Stimulated activated CD8-positive, alpha-beta memory T cell treated with anti-CD3 and anti-CD28 coated beads, Interleukin-2, amount 100 ng/mL, for 48 hours (primary cell): ENCODE results near the gene SPAG16.

Experiments
- DNase-seq, 2 donors: peaks; one replicate each; pipeline ENCODE4 v3.0.0-alpha.2; 2020; ENCODE audit warnings: low read depth in 2 of 2

Gene SPAG16

DNA sequence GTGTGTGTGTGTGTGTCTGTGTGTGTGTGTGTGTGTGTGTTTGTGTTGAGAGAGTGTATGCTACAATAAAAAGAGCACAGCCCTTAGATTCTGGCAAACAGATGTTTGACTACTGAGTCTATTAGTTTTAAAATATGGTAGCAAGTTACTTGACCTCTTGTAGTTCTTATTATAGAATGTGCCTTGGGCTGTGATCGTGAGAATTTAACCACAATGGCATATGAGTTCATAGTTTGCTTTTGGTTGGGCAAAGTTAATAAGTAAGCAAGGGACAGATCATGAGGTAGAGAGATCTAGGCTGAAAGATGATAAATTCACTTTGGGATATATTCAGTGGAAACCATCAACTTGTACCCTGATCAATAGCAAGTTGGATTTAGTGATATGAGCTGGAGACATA lies 792.3 kb downstream of the SPAG16 start:
- DNase-seq: no peak

DNA sequence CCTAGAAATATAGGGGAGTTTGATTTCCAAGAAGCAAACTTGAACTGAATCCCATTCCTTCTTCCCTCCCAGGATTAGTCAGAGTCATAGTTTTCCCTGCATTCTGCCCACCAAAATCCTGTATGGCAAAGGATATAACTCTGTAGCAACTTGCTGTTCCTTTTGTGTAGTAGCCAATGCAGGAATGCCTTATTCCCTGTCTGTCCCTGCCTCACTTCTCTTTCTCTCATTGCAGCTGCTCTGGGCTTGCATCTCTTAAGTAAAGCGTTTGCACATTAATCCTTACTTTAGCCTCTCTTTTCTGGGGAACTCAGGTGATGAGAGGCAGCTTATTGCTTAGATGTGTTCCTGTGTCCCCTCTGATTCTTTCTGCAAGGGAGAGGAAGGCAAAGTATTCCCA lies 793.5 kb downstream of the SPAG16 start:
- DNase-seq: no peak

DNA sequence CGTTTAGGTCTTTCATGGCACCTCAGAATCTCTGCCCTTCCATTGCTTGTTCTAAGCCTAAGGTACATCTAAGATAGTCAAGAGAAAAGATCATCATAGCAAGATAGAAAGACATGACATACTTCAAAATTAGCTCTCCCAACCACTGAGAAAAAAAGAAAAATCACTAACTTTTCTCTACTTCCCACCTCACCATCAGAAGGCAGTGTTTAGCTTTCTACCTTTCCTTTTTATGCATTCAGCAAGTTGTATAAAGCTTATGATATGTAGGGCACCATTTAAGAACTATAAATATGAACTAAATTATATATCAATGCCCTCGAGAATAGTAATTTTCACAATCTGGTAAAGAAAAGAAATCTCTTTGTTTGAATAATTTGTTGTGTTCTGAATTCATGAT lies 794.8 kb downstream of the SPAG16 start:
- no peak for DNase-seq

DNA sequence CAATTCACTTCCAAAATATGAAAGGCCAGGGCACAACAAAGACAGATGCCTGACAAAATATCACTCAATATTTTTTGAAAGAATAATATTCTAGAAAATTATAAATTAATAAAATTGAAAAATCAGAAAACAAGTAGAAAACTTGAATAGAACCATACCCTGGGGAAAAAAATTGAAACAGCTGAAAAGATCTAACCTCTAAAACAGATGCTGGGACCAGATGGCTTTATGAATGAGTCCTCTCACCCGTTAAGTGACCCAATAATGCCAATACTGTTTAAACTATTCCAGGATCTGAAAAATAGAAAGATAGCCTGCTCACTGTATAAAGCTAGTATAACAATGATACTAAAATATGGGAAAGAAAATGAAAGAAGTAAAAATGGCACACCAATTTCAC lies 804.3 kb downstream of the SPAG16 start:
- DNase-seq: no peak

DNA sequence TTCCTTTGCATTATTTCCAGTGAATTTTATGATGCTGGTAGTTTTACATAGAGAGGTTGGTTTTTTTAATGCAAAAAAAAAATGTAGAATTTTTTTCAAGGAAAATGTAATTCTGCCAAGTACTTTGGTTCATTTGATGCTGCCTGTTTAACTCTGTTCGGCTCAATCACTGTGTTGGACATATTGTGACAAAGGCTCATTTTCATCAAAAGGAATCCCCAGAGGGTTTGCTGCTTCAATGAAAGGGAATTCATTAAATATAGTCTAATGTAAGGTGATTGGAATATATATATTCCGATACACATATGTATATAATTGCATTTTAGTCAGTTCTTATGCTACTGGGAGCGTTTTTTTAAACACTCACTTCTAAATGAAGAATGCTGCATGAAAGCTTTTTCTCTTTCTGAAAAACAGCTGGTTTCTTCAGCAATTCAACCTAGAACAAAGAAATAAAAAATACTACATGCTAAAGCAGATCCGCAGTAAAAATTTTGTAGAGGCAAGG lies 812.0 kb downstream of the SPAG16 start:
- no peak for DNase-seq

DNA sequence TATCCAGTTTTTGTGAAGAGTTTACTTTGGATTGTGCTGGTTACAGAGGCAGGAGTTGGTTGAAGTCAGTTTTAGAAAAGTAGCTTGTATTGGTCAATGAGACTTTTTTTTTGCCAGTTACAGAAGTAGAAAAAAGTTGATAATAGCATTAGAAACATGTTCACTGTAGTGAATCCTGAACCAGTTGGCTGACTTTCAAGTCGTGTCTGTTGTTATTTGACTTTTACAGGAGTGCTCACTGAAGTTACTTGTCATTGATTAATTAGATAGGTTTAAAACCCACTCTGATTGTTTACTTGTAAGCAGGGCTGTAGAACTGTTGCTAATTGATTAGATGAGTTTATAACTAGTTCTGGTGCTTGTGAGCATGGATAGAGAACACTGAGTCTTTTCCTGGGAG lies 814.5 kb downstream of the SPAG16 start:
- DNase-seq: no peak

DNA sequence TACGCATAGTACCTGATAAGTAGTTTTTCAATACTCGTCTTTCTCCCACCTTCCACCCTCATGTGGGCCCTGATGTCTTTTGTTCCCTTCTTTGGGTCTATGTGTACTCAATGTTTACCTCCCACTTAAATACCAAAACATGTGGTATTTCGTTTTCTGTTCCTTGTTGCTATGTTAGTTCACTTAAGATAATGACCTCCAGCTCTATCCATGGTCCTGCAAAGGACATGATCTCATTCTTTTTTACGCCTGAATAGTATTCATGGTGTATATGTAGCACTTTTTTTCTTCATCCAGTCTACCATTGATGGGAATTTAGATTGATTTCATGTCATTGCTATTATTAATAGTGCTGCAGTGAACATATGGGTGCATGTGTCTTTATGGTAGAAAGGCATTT lies 816.2 kb downstream of the SPAG16 start:
- DNase-seq: no peak

DNA sequence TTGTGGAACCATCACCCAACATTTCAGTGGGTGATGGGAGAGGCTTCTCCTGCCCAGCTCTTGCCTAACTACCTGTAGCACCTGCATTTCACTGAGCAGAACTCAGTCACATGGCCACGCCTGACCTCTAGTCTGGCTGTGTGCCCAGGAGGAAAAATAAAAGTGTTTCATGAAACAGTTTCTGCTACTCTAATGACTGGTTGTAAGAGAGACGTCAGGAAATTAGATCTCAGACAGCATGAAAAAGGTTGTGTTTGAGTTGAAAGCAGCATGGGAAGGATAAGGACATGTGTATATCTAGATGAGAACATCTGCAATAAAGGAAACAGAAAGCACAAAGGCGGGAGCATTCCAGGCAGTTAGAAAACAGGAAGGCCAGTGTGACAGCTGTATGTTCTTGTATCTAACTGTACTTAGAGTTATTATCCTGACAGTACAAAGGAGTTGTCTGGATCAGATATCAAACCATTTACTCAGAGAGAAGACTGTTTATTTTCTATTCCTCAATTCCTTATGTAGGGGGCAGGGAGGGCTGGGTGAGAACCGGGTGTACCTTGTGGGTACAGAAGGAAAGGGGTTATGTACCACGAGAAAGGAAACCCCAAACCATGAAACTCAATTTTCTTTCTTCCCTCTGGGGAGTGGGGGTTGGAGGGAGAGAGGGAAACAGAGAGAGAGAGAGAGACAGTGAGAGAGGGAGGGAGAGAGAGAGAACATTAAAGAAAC lies 819.2 kb downstream of the SPAG16 start:
- no peak for DNase-seq

DNA sequence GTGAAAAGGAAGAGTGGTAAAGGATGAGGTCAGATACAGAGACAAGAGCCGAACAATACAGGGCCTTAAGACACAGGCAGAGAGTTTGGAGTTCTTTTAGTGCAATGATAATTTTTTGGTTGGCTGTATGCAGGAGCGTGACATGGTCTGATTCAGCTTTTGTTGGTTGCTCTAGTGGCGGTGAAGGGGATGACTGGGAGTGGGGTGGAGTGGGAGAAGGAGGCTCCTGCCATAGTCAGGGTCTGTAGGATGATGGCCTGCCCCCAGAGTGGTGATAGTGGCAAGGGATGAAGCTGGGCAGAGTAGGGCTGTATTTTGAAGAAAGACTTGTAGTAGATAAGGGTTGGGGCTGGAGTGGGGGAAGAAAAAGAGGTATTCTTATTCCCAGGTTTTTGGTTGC lies 820.0 kb downstream of the SPAG16 start:
- DNase-seq: no peak

DNA sequence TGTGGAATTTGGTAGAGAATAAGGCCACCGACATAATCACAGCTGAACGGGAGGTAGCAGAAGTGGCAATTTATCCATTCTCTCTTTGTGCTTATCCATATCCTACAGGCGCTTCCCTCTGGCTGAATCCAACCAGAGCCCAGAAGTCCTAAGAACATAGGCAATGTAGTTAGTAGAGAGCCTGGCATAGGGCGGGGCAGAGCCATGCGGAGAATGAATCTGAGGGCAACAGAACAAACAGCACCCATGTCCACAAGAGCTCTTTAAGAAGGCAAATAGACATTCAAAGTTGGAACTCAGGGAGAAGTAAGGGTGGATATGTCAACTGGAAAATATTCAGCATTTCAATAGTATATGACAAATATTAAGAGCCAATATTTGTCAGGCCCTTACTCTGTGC lies 820.7 kb downstream of the SPAG16 start:
- no peak for DNase-seq

DNA sequence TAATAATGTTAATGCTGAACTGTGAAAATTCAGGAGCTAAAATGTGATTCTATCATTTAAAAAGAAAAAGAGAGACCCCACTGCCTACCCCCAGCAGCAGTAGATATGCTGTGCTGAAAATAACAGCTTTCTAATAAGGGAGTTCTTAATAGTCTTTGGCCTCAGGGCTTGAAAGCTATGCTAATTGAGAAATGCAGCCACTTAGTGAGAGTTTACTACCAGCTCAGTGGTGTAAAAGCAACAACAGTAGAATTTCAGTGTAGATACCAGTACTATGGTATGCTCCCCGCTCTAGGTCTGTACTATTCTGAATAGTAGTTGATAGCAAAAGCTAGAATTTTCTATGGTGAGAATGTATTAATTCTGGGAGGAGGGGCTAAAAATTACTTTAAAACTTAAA lies 823.5 kb downstream of the SPAG16 start:
- DNase-seq: no peak

DNA sequence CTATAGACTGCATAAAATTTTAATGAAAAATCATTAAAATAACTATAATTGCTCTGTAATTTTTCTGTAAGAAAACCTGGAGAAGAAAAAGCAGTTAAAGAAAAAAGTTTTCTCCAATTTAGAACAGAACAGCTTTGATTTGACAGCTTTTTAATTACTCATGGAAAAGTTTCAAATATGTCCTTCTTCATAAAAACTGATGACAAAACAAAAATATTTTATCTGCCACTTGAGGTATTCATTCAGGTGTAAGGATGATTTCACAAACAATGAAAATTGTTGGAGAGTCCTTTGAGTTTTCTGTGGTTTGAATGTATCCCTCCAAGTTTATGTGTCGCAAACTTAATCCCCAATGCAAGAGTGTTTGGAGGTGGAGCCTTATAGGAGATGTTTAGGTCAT lies 824.3 kb downstream of the SPAG16 start:
- DNase-seq: no peak

DNA sequence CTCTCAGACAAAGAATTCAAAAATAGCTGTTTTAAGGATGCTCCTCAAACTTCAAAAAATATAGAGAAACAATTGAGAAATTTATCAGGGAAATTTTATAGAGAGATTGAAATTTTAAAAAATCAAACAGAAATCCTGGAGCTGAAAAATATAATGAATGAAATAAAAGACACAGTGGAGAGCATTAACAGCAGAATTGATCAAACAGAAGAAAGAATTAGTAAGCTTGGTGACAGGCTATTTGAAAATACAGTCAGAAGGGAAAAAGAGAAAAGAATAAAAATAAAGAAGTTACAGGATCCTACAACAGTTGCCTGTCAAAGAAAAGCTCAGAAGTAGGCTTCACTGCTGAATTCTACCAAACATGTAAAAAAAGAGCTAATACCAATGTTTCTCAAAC lies 832.8 kb downstream of the SPAG16 start:
- DNase-seq: no peak

DNA sequence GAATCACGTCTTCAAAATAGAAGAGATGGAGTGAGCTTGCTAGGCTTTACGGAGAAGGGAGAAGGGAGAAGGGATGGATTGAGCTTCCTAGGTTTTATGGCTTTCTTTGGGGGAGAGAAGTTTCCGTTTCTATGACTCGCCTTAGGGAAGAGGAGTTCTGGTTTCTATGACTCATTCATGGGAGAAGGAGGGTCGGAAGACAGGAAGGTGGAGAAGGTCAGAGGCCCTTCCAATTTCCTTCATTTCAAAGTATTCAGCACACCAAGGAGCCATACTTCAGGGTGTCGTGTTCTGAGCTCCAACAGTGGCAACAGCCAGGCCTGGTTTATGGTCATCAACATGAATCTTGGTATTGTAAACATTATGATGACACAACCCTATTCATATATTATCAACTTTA lies 841.9 kb downstream of the SPAG16 start:
- no peak for DNase-seq

DNA sequence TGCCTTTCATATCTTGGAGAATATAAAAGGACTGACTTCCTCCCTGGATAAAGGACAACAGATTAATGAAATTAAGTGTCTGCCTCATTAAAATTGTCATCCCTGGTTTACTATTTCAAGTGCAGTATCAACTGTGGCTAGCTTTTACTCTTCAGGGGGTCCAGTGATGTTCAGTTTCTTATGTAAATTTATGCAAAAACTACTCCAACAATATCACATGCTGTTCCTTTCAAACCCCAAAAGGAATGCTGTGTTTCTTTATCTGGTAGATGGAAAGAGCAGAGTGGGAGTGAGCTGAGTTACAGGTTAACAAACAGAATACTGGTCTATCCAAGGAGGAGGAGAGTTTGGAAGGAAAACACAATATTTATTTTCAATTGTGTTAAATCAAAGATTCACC lies 842.9 kb downstream of the SPAG16 start:
- no peak for DNase-seq

DNA sequence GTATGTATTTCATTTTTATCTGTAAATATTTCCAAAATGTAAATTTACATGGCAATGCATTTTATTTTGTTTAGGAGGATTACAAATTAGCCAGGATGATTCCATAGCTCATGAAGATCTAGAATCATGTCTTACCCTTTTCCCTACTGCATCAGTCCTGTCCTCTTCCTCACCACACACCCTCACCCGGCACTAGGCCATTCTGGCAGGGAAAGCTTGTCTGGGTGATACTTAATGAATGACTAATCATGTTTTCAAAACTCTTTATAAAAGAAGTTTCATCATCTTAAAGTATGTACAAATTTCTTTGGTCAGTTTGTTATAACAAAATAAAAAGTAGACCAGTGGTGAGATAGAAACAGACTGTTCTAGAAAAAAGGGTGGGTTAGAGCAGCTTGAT lies 843.3 kb downstream of the SPAG16 start:
- no peak for DNase-seq

DNA sequence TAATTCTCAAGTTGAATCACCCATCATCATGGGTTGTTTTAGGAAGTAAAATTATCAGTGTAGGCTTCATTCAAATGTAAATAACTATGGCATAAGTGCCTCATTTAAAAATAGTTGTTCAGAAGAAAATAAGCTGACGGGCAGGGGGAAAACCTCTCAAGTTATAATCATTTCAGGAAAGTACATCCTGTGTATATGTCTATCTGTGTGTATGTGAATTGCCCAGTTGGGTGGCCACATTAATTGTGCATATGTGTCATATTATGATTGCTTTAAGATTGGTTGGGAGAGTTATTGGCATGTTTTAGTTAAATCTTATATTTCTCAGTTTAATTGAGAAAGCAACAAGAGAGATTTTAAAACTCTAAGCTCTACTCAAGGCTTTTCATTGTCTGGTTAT lies 843.8 kb downstream of the SPAG16 start:
- no peak for DNase-seq

DNA sequence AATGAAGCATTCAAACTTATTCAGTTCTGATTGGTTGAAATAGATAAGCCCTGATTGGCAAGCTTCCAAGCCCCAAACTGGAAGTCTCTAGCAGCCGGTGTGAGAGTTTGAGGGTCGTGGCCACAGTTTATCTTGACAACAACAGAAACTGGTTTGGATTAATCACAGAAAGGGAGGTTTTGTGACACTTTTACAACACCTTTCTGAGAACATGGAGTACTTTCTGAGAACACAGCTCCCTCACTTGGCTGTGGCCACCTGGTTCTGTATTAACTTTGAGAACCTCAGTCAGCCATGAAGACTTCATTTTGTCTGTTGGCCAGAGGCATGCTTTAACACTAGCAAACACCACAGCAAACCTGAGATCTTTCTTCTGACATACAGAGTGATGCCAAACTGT lies 845.9 kb downstream of the SPAG16 start:
- no peak for DNase-seq

DNA sequence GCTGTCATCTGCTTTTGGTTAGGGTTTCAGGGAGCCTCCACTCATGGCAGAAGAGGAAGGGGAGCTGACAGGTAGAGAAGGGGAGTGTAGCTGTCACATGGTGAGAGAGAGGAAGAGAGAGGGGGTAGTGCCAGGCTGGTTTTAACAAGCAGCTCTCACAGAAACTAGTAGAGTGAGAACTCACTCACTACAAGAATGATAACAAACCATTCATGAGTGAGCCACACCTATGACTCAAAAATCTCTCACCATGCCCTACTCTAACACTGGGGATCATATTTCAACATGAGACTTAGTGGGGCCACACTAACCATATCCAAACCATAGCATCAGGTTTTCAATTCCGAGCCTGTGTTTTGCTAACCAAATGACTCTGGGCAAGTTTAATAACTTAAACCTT lies 851.7 kb downstream of the SPAG16 start:
- no peak for DNase-seq

DNA sequence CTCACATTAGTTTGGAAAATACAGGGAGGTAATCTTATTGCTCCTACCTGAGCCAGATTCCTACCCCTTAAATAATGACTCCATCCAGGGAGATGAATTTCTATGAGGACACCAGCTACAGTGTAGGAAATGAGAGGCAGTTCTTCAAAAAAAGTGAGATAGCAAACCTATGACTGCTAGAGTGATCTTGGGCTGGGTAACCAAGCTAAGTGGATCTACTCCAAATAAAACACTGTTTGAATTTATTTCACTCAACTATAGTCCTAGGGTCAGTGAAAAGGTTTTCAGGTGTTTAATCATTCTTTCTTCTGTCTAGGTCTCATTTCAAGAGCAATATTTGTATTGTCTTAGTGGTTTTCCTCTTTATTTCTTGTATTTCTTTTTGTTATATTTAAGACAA lies 854.5 kb downstream of the SPAG16 start:
- no peak for DNase-seq

DNA sequence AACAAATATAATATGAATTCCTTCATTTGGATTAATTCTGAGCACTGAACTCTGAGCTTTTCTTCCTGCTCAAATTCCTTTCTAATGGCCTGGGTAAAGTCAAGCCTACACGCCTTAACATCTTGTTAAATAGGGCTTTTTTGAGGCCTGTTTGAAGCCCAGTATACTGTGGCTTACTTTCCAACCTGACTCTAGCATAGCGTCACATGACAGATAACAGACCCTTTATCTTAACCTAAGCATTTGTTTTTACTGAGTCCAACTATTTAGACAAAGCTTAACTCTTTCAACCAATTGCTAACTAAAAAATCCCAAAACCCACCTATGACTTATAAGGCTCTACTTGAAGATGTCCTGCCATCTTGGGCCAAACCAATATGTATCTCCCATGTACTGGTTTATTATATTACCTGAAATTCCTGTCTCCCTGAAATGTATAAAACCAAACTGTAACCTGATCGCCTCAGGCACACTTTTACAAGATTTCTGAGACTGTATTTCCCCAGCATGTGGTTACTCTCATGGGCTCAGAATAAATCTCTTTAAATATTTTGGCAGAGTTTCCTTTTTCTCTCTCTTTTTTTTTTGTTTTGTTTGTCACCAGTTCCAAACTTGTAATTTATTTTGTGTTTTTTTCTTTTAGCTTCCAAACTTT lies 855.5 kb downstream of the SPAG16 start:
- no peak for DNase-seq

DNA sequence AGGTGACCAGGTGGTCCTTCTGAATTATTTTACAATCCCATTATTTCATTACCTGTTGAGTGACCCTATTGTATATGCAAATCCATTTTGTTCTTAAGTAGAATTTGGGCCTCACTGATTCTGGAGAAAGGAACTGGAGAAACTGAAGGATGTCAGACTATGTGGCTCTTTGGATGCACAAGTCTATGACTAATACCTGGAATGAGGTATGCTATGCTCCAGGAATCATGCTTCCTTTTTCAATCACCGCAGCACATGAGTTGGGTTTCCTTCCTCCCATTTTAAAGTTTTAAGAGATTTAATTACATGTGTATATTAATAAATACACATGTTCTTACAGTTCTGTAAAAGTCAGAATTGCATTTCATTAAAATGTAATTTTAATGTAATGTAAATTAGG lies 872.7 kb downstream of the SPAG16 start:
- DNase-seq: no peak

DNA sequence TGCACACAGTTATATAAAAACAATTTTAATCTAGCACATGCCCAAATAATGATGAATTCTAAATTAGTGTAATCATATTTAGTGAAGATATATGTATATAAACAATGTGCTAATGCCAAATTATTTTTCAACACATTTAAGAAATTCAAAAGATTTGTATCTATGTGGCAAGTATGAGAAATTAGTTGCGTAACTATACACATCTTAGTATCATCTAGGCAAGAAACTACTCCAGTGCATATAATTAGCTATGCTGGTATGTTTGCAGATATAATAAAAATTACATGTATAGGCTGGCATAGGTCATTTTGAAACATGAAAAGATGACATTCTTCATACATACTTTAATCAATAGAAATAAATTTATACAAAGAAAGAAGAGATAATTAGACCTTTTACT lies 874.6 kb downstream of the SPAG16 start:
- DNase-seq: no peak

DNA sequence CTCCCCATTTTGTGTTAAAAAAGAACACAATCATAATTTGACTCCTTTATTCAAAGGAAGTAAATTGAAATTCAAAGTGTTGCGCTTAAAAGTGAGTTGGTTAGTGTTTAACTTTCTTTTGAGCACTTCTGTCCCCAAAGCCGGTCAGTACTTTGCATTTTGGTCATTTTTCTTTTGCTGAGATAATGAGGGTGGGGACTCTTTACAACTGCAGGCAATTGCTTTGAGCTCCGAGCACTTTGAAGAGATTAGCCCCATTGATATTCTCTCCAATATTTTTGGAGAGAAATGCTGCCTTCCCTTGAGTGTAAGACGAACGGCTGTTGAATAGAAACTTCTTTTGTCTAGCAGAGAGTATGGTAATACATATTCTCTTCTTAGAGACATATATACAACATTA lies 885.0 kb downstream of the SPAG16 start:
- DNase-seq: no peak
